Thyroid gland (tissue), 4 donors: ENCODE measurements around the gene ADD1. TPM values are rescaled to one million over a fixed set of nuclear protein-coding genes. Genes with fewer than 3 reads are reported as not detected.
A peak's percentile ranks its signal among the peaks of the same experiment; 100 is the strongest.

Experiments used
- DNase-seq, 2 donors: peaks; one replicate each; pipeline ENCODE4 v3.0.0-alpha.2; 2019
- H3K27ac ChIP-seq, 3 donors: fragments of 200-600 bp; sonication (generic); 1 replicate in 2 of 3; 2 replicates in 1 of 3; pipeline ENCODE4 v1.5.1; 2016 to 2019; ENCODE audit warnings: mild to moderate bottlenecking in 1 of 3, moderate library complexity in 1 of 3
- H3K27me3 ChIP-seq: fragments of 200-600 bp; sonication (generic); one replicate; pipeline ENCODE4 v1.5.1; 2019
- H3K36me3 ChIP-seq, 2 donors: fragments of 200-600 bp; sonication (generic); one replicate each; pipeline ENCODE4 v1.5.1; 2016 to 2019
- H3K4me1 ChIP-seq, 2 donors: fragments of 200-600 bp; sonication (generic); one replicate each; pipeline ENCODE4 v1.5.1; 2017 to 2019
- H3K4me3 ChIP-seq, 3 donors: fragments of 200-600 bp; sonication (generic); replicated peaks in 1 of 3; 1 replicate in 2 of 3; 2 replicates in 1 of 3; pipeline ENCODE4 v1.5.1; 2016; ENCODE audit warnings: mild to moderate bottlenecking in 1 of 3
- H3K9me3 ChIP-seq: fragments of 200-600 bp; sonication (generic); one replicate; pipeline ENCODE4 v1.5.1; 2017
- POLR2A ChIP-seq, 2 donors: fragments of 450-650 bp; IDR thresholded peaks; one replicate each; pipeline ENCODE4 v1.6.1; 2017; ENCODE audit warnings: antibody characterized with exemption in 2 of 2, mild to moderate bottlenecking in 2 of 2, moderate library complexity in 1 of 2
- WGBS, 2 donors: methylation state at CpG; one replicate each; pipeline ENCODE4 v1.1.5; 2017; 5-methylcytosine and 5-hydroxymethylcytosine counted together
- intact Hi-C: fragments of 100-400 bp; cut with DNase I; formaldehyde crosslinking; loops from one replicate; pipeline ENCODE4 v1.15.1; 2023
- total RNA-seq, 4 donors: library from RNA; depleted of rRNA; stranded (reverse); fragments of >200 nt; gene quantifications; one replicate each; pipeline ENCODE4 v1.2.3, GENCODE V29; 2016
- TF ChIP-seq, protein P1 (sequence below), 6 experiments: fragments of 200-600 bp in 3 of 6; fragments of 450-650 bp in 3 of 6; sonication (generic) in 3 of 6; IDR thresholded peaks; one replicate each; pipeline ENCODE4 v1.5.1; 2016 to 2019; ENCODE audit warnings: antibody characterized with exemption in 6 of 6, mild to moderate bottlenecking in 2 of 6, inconsistent platforms in 1 of 6, moderate library complexity in 1 of 6

The ADD1 gene
- total RNA-seq, 4 donors from 2014 or later, result 190 to 222 (median 194) TPM

DNA sequence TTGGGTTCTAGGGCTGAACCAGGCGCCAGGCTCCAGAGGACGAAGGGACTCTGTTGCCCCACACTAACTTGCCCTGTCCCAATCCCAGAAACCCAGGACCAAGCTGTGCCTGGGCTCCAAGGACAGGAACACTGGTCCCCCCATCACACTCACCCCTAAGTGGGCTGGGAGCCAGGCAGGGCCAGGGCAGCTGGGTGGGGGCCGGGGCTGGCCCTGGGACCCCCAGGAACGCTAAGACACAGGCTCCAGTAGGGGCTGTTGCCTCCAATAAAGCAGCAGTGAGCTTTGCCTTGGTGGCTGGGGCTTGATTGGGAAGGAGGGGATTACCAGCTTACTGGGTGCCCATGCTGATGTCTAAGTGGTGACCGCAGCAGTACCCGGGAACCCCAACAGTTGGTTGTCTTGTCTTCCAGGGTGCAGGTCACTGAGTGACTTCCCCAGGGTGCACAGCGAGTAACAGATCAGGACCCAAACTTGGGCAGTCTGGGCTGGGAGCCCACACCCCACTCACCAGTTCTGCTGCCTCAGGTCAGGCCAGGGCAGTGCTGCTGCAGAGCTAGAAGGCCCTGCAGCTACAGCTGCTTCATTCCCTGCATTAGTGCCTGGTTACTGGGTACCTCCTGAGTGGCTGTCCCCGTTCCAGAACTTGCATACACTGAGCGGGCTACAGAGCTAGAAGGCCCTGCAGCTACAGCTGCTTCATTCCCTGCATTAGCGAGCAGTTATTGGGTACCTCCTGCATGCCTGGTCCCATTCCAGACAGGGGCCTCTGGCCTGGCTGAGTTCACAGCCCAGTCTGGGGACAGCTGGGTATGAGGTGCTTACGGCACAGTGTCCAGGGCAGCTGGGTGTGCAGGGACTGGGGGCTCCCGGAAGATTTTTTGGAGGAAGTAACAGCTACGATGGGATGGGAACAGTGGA is 9.4 kb upstream of the ADD1 start:
- no peaks in the 10 kb centered on the region for H3K9me3 ChIP-seq
- WGBS, 2 donors, result 78 to 86% methylated on average over 8 of the region's 13 CpGs
- no peak overlapping the region for H3K27ac ChIP-seq
- peaks cover 0 to 18% of the 10 kb centered on the region in 2 donors for H3K4me1 ChIP-seq
- peaks cover 0 to 25% of the 10 kb centered on the region in 2 donors for H3K36me3 ChIP-seq
- intact Hi-C loops, result no loop called here
- H3K4me3 ChIP-seq, result no peak overlapping the region
- peak in 1 of 2 donors; percentile 1 for DNase-seq
- TF ChIP-seq POLR2A (IDR thresholded peaks at IDR 0.05), result no peak
- TF ChIP-seq, protein P1, sequence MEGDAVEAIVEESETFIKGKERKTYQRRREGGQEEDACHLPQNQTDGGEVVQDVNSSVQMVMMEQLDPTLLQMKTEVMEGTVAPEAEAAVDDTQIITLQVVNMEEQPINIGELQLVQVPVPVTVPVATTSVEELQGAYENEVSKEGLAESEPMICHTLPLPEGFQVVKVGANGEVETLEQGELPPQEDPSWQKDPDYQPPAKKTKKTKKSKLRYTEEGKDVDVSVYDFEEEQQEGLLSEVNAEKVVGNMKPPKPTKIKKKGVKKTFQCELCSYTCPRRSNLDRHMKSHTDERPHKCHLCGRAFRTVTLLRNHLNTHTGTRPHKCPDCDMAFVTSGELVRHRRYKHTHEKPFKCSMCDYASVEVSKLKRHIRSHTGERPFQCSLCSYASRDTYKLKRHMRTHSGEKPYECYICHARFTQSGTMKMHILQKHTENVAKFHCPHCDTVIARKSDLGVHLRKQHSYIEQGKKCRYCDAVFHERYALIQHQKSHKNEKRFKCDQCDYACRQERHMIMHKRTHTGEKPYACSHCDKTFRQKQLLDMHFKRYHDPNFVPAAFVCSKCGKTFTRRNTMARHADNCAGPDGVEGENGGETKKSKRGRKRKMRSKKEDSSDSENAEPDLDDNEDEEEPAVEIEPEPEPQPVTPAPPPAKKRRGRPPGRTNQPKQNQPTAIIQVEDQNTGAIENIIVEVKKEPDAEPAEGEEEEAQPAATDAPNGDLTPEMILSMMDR (IDR thresholded peaks at IDR 0.05), result no peak
- no peaks in the 10 kb centered on the region for H3K27me3 ChIP-seq

DNA sequence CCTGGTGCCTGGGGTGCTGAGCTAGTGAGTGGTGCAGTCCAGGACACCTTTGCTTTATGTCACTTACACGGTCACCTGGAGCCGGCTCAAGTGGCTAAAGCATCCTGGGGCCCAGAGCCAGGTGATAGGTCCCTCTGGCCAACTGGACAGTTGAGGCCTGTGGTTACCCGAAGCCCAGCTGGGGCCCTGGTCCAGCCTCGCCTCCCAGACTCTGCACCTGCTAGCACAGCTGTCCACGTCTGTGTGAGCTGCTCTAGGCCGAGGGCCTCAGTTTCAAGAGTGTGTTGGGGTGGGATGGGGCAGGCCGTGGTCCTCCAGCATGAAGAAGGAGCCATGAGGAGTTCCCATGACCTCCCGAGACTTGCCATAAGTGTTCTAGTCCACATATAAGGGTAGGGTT is 7.7 kb upstream of the ADD1 start:
- H3K36me3 ChIP-seq, result peaks cover 0 to 16% of the 10 kb centered on the region in 2 donors
- DNase-seq, result peak in 1 of 2 donors; percentile 1

DNA sequence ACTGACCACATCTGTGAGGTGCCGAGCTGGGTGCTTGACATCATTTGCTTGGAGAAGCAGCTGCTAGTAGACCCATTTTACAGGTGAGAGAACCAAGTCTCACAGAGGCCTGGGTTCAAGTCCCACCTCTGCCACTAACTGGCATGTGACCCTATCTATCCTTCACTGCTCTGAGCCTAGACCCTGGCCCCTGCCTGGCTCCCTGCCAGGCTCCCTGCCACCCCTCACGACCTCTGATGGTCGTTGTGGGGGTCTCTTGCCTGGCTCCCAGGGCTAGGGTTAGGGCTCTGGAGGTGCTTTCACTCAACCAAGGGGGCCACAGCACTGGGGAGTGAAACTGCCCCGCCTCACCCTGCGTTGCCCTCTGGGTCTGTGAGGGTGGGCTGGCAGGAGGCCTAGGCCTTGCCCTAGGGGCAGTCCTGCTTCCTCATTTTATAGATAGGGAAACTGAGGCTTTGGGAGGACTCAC is 7.2 kb upstream of the ADD1 start:
- intact Hi-C loops, result no loop called here
- Histone ChIP-seq H3K9me3 (no peaks in the 10 kb centered on the region), H3K36me3 (peaks cover 0 to 16% of the 10 kb centered on the region in 2 donors), H3K4me1 (peaks cover 0 to 18% of the 10 kb centered on the region in 2 donors), H3K4me3 (no peak overlapping the region), H3K27ac (peak overlapping the region in 1 of 3 donors; percentile 58), H3K27me3 (no peaks in the 10 kb centered on the region)
- WGBS, 2 donors, result 85% methylated on average over 4 of the region's 5 CpGs; no CpG with 5 or more reads in 1 of the 2 donors
- TF ChIP-seq POLR2A (IDR thresholded peaks at IDR 0.05), result no peak
- TF ChIP-seq, protein P1 (IDR thresholded peaks at IDR 0.05), result no peak
- DNase-seq, result peak in 1 of 2 donors; percentile 2

More for the DNA sequence above, 7.7 kb upstream of the ADD1 start:
- Histone ChIP-seq H3K27me3 (no peaks in the 10 kb centered on the region), H3K4me3 (no peak overlapping the region), H3K27ac (no peak overlapping the region), H3K4me1 (peaks cover 0 to 18% of the 10 kb centered on the region in 2 donors), H3K9me3 (no peaks in the 10 kb centered on the region)
- 96 to 97% methylated on average over 3 to 5 of the region's 8 CpGs for WGBS, 2 donors
- no peak for TF ChIP-seq POLR2A (IDR thresholded peaks at IDR 0.05)
- TF ChIP-seq, protein P1 (IDR thresholded peaks at IDR 0.05), result no peak
- intact Hi-C loops, result no loop called here

DNA sequence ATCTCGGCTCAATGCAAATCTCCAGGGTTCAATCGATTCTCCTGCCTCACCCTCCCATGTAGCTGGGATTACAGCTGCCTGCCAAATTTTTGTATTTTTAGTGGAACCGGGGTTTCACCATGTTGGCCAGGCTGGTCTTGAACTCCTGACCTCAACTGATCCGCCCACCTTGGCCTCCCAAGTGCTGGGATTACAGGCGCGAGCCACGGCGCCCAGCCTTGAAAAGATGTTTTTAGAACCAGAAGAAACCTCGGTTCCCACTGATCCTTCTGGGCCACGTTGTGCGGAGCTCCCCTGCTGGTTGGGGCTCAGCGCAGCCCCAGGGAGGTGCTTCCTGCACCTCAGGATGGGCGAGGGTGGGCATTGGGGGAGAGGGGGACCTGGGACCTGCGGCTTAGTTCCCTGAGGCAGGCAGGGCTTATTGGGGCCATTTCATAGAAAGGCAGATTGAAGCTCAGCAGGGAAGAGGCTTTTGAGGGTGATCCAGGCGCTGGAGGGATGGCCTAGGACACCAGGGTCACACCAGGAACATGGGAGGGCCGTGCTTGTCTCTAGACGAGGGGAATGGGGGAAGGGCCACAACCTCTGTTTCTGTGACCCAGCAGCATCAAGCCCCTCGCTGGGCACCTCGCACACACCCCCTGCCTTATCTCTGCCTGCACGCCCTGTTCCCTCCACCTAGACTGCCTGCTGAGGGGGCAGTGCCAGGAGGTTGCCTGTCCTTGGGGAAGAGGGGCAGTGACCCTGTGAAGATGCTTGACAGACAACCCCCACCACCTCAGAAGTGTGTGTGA is 6.3 kb upstream of the ADD1 start:
- no peak for TF ChIP-seq POLR2A (IDR thresholded peaks at IDR 0.05)
- TF ChIP-seq, protein P1 (IDR thresholded peaks at IDR 0.05), result no peak
- Histone ChIP-seq H3K9me3 (no peaks in the 10 kb centered on the region), H3K4me1 (peaks cover 0 to 18% of the 10 kb centered on the region in 2 donors), H3K27me3 (no peaks in the 10 kb centered on the region), H3K36me3 (peaks cover 0 to 7% of the 10 kb centered on the region in 2 donors), H3K27ac (peak overlapping the region in 2 of 3 donors; percentile 12 to 58), H3K4me3 (no peak overlapping the region)
- 56 to 69% methylated on average over 16 to 20 of the region's 20 CpGs for WGBS, 2 donors
- peak in 1 of 2 donors; percentile 3 for DNase-seq
- intact Hi-C loops, result no loop called here
